ENCODE results near the gene UGGT2.

DNA sequence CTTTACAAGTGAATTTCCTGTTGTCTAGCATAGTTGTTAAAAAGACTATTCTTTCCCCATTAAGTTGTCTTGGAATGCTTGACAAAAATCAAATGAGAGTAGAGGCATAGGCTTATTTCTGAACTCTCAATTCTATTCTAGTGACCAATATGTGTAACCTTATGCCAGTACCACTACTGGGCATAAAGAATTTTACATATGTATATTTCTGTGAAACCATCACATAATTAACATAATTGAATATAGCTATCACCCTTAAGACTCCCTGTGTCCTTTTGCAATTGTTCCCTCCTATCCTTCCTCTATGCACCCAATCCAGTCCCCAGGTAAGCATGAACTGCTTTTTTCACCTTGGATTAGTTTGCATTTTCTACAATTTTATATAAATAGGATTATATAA is 211.3 kb downstream of the UGGT2 start:
- TF ChIP-seq CBFB (CRISPR knock-in tag; IDR thresholded peaks at IDR 0.05) (no peak), CHD1 (IDR thresholded peaks at IDR 0.05; ENCODE audit: low read length) (no peak)
